LNCaP clone FGC (cell line): Measurements from ENCODE around the gene KRTAP19-5.

ENCODE experiments used
- DNase-seq: peaks from one replicate; pipeline ENCODE4 v3.0.0-alpha.2; 2011; ENCODE audit warnings: low read depth
- H3K4me3 ChIP-seq: 2 replicates; pipeline ENCODE4 v1.5.1; 2011; ENCODE audit warnings: mild to moderate bottlenecking, low read depth, low read length, control low read depth
- TF ChIP-seq, protein P1 (sequence below): IDR thresholded peaks from 2 replicates; pipeline ENCODE4 v1.5.1; 2012; ENCODE audit warnings: mild to moderate bottlenecking; ENCODE audit not compliant: control insufficient read depth, insufficient read depth; ENCODE audit errors: extremely low read depth

The KRTAP19-5 gene

DNA sequence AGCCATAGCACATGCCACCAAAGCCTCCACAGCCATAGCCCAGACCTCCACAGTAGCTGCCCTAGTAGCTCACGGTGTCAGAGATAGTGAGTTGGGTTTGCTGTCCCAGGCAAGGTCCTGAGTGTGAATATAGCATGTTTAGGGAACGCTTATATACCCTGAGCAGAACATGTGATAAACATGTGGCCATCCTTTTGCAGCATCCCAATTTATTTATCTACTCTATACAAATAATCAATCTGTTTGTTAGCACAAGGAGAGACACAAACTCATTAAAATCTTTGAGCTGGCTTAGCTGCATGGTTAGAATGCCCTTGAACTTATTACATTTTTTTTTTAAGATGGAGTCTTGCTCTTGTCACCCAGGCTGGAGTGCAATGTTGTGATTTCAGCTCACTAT is 14.6 kb downstream of the KRTAP19-5 start, which contains the start of gene KRTAP19-2:
KRTAP19-2 (minus strand) TSS at position 101 of the 400 bp plus-strand sequence; CDS start at position 13, 88 bp downstream.
- no peak for DNase-seq
- H3K4me3 ChIP-seq, result no peak within 1 kb of the TSS
- TF ChIP-seq, protein P1, sequence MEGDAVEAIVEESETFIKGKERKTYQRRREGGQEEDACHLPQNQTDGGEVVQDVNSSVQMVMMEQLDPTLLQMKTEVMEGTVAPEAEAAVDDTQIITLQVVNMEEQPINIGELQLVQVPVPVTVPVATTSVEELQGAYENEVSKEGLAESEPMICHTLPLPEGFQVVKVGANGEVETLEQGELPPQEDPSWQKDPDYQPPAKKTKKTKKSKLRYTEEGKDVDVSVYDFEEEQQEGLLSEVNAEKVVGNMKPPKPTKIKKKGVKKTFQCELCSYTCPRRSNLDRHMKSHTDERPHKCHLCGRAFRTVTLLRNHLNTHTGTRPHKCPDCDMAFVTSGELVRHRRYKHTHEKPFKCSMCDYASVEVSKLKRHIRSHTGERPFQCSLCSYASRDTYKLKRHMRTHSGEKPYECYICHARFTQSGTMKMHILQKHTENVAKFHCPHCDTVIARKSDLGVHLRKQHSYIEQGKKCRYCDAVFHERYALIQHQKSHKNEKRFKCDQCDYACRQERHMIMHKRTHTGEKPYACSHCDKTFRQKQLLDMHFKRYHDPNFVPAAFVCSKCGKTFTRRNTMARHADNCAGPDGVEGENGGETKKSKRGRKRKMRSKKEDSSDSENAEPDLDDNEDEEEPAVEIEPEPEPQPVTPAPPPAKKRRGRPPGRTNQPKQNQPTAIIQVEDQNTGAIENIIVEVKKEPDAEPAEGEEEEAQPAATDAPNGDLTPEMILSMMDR, result no peak

DNA sequence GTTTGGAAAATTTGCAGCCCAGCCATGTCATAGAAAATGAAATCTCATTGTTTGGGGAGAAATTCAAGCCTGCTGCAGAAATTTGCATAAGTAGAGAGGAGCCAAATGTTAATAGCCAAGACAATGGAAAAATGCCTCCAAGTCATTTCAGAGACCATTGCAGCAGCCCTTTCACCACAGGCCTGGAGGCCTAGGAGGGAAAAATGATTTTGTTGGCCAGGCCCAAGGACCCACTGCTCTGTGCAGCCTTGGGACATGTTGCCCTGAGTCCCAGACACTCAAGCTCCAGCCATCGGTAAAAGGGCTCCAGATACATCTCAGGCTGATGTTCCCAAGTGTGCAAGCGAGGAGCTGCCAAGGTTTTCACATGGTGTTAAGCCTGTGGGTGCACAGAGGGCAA is 15.8 kb downstream of the KRTAP19-5 start:
- no peak for DNase-seq
- TF ChIP-seq, protein P1, result no peak
- no peak overlapping the region for H3K4me3 ChIP-seq

DNA sequence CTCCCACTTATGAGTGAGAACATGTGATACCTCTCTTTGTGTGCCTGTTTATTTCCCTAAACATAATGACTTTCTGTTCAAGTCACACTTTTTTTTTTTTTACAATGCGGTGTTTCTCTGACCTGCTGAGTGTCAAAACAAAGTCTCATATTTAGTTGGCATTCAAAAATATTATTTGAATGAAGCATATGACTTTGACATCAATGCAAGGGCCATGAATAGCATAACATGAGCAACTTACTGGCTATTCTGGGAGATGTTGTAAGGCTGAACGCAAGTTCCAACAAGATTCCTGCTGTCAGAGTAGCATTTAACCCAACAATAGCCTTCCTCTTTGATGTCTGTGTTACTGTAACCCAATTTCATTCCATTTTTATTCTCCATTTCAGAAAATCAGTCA is 19.8 kb downstream of the KRTAP19-5 start:
- TF ChIP-seq, protein P1, result no peak
- no peak overlapping the region for H3K4me3 ChIP-seq
- DNase-seq, result no peak

DNA sequence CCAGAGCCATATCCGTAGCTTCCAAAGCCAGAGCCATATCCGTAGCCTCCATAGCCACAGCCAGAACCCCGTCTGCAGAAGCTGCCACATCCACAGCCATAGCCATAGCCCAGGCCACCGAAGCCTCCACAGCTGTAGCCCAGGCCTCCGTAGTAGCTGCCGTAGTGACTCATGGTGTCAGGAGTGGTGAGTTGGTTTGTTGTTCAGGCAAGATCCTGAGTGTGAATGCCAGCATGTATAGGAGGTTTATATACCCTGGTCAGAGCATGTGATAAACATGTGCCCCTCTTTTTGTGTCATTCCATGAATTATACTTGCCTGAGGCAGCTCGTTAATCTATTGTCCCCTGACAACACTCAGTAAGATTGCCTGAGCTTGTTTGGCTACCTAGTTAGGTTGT is 21.8 kb downstream of the KRTAP19-5 start, which contains the start of gene KRTAP19-1:
KRTAP19-1 (minus strand) TSS at position 223 of the 400 bp plus-strand sequence; CDS start at position 173, 50 bp downstream.
- DNase-seq, result no peak
- H3K4me3 ChIP-seq, result no peak within 1 kb of the TSS
- TF ChIP-seq, protein P1, result no peak

DNA sequence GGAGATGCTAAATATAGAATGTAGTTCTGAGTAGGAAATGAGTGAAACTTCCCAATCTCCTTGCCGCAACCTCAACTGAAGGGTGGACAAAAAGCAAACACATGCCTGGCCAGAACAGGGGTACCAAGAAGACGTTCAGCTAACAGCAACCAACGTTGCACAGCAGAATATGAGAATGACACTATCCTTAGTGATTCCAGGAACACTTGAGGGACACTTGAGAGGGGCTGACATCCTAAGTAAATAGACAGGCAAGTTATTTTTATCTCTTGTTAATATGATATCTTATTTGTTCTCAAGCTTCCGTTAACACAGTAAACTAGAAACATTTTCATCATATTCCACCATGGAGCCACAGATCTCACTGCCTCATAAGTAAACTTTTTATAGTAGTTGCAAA is 22.7 kb downstream of the KRTAP19-5 start:
- no peak overlapping the region for H3K4me3 ChIP-seq
- TF ChIP-seq, protein P1, result no peak
- DNase-seq, result no peak

DNA sequence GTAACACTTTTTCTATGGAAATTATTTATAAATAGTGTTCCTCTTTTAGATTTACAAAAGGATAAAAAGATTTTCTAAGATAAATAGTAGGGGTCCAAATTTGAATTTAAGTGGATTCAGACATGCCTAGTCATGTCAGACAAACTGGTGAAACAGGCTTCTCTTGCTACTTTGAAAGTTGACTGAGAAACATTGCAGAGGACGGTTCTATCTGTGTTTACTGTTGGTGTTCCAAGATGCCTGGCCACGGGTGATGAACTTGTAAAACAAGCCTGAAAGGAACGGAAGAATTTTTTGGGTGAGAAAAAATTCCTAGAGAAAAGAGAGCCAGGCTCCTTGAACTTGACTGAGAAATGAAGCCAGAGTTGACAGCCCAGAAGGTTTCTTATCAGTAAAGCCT is 23.9 kb downstream of the KRTAP19-5 start:
- TF ChIP-seq, protein P1, result no peak
- H3K4me3 ChIP-seq, result no peak overlapping the region
- DNase-seq, result peak; percentile 91
